ENCODE results near the gene PROX2.

DNA sequence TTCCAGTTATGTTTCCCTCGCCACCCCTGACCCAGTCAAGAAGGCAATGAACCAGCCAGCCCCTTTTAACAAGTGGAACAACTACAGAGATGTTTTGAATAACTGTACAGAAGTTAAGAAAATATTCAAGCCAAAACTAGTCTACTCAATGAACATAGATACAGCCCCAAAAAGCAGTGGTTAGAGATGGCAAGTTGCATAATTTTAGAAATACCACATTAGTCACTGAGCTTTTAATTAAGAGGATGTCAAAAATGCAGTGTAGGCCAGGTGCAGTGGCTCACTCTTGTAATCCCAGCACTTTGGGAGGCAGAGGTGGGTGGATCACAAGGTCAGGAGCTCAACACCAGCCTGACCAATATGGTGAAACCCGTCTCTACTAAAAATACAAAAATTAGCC, 27.2 kb downstream of the PROX2 start:
- TF ChIP-seq, protein P1, sequence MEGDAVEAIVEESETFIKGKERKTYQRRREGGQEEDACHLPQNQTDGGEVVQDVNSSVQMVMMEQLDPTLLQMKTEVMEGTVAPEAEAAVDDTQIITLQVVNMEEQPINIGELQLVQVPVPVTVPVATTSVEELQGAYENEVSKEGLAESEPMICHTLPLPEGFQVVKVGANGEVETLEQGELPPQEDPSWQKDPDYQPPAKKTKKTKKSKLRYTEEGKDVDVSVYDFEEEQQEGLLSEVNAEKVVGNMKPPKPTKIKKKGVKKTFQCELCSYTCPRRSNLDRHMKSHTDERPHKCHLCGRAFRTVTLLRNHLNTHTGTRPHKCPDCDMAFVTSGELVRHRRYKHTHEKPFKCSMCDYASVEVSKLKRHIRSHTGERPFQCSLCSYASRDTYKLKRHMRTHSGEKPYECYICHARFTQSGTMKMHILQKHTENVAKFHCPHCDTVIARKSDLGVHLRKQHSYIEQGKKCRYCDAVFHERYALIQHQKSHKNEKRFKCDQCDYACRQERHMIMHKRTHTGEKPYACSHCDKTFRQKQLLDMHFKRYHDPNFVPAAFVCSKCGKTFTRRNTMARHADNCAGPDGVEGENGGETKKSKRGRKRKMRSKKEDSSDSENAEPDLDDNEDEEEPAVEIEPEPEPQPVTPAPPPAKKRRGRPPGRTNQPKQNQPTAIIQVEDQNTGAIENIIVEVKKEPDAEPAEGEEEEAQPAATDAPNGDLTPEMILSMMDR (optimal IDR thresholded peaks at IDR 0.05 in 1 of 3, IDR thresholded peaks at IDR 0.05 in 1 of 3, conservative IDR thresholded peaks at IDR 0.05 in 1 of 3; ENCODE audit: extremely low read depth in 1 of 3, insufficient read depth in 2 of 3, low read length in 3 of 3) = no peak
- TF ChIP-seq EZH2 (IDR thresholded peaks at IDR 0.05; ENCODE audit: low read length) = no peak
